HCT116 (cell line): ENCODE measurements around the gene MRPS5.

ENCODE experiments used
- EZH2 ChIP-seq: fragments of 200-600 bp; sonication (generic); IDR thresholded peaks from 2 replicates; pipeline ENCODE4 v1.6.1; 2017; ENCODE audit warnings: antibody characterized with exemption, mixed run types
- FOSL1 ChIP-seq: IDR thresholded peaks from 2 replicates; pipeline ENCODE4 v1.6.1; 2012; ENCODE audit warnings: low read depth
- JUND ChIP-seq: IDR thresholded peaks from 2 replicates; pipeline ENCODE4 v1.6.1; 2012
- POLR2A ChIP-seq: IDR thresholded peaks from 2 replicates; pipeline ENCODE4 v1.7.0; 2011; ENCODE audit warnings: borderline replicate concordance; ENCODE audit not compliant: insufficient read depth, insufficient read length; ENCODE audit errors: extremely low read depth
- POLR2AphosphoS5 ChIP-seq: IDR thresholded peaks from 2 replicates; pipeline ENCODE4 v1.6.1; 2011; ENCODE audit warnings: mild to moderate bottlenecking, low read depth, low read length, moderate library complexity
- SRF ChIP-seq: IDR thresholded peaks from 2 replicates; pipeline ENCODE4 v1.6.1; 2012; ENCODE audit warnings: low read depth
- TCF7L2 ChIP-seq: IDR thresholded peaks from 2 replicates; pipeline ENCODE4 v1.7.0; 2011; ENCODE audit warnings: borderline replicate concordance, inconsistent platforms; ENCODE audit not compliant: insufficient read depth, insufficient read length; ENCODE audit errors: extremely low read depth
- YY1 ChIP-seq: IDR thresholded peaks from 2 replicates; pipeline ENCODE4 v1.6.1; 2011; ENCODE audit warnings: low read length, low read depth, moderate library complexity, mild to moderate bottlenecking; ENCODE audit not compliant: insufficient replicate concordance; ENCODE audit errors: extremely low read depth
- ZFX ChIP-seq: fragments of 450-650 bp; IDR thresholded peaks from 2 replicates; pipeline ENCODE4 v1.6.1; 2017
- ZNF274 ChIP-seq: fragments of 200-500 bp; sonication (Bioruptor generic); IDR thresholded peaks from 2 replicates; pipeline ENCODE4 v1.6.1; 2014; ENCODE audit warnings: mild to moderate bottlenecking, low read depth, low read length, inconsistent platforms
- TF ChIP-seq, protein P1 (sequence below), 3 experiments: fragments of 200-600 bp in 1 of 3; sonication (generic) in 1 of 3; IDR thresholded peaks in 2 of 3; conservative IDR thresholded peaks in 1 of 3; 2 replicates each; pipeline ENCODE4 v1.5.1; 2012 to 2017; ENCODE audit warnings: low read depth in 2 of 3, low read length in 2 of 3, antibody characterized with exemption in 1 of 3, borderline replicate concordance in 1 of 3, control low read depth in 1 of 3, mild to moderate bottlenecking in 1 of 3, mixed read lengths in 1 of 3, mixed run types in 1 of 3, moderate library complexity in 1 of 3; ENCODE audit not compliant: insufficient read depth in 1 of 3
- TF ChIP-seq, protein P2 (sequence below): IDR thresholded peaks from 2 replicates; pipeline ENCODE4 v1.6.1; 2011; ENCODE audit warnings: mild to moderate bottlenecking, low read length, moderate library complexity; ENCODE audit not compliant: insufficient replicate concordance; ENCODE audit errors: extremely low read depth
- TF ChIP-seq, protein P3 (sequence below): IDR thresholded peaks from 2 replicates; pipeline ENCODE4 v1.6.1; 2012
- TF ChIP-seq, protein P4 (sequence below): IDR thresholded peaks from 2 replicates; pipeline ENCODE4 v1.6.1; 2012

DNA sequence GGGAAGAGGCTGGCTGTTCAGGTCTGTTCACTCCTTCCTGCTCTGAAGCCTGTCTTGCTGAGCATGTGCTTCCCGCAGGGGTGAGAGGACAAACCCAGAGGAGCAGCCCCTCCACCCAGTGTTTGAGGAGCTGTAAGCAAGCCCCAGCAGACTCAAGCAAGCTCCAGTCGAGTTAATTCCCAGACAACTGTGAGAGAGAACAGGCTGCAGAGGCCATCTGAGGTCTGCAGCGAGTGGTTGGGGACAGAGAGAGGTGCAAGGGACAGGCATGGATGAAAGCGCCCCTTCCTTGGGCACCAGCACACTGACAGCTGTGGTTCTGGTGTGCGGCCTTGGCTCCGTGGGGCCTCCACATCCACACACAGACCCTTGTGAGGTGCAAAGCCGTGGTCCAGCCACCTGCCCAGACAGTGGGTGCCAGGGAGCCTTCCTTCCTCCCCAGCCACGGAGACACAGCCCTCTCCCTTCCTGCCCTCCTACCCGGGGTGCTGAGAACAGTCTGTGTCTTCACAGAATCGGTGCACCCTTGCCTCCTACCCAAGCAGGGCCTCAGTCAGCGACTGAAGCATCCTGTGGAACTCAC is 59.9 kb downstream of the MRPS5 start:
- TF ChIP-seq, protein P1, sequence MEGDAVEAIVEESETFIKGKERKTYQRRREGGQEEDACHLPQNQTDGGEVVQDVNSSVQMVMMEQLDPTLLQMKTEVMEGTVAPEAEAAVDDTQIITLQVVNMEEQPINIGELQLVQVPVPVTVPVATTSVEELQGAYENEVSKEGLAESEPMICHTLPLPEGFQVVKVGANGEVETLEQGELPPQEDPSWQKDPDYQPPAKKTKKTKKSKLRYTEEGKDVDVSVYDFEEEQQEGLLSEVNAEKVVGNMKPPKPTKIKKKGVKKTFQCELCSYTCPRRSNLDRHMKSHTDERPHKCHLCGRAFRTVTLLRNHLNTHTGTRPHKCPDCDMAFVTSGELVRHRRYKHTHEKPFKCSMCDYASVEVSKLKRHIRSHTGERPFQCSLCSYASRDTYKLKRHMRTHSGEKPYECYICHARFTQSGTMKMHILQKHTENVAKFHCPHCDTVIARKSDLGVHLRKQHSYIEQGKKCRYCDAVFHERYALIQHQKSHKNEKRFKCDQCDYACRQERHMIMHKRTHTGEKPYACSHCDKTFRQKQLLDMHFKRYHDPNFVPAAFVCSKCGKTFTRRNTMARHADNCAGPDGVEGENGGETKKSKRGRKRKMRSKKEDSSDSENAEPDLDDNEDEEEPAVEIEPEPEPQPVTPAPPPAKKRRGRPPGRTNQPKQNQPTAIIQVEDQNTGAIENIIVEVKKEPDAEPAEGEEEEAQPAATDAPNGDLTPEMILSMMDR (IDR thresholded peaks at IDR 0.05 in 2 of 3, conservative IDR thresholded peaks at IDR 0.05 in 1 of 3; ENCODE audit: borderline replicate concordance in 1 of 3, insufficient read depth in 1 of 3, low read depth in 2 of 3, low read length in 2 of 3) = no peak
- TF ChIP-seq POLR2AphosphoS5 = no peak
- no peak for TF ChIP-seq POLR2A
- no peak for TF ChIP-seq TCF7L2
- TF ChIP-seq, protein P2, sequence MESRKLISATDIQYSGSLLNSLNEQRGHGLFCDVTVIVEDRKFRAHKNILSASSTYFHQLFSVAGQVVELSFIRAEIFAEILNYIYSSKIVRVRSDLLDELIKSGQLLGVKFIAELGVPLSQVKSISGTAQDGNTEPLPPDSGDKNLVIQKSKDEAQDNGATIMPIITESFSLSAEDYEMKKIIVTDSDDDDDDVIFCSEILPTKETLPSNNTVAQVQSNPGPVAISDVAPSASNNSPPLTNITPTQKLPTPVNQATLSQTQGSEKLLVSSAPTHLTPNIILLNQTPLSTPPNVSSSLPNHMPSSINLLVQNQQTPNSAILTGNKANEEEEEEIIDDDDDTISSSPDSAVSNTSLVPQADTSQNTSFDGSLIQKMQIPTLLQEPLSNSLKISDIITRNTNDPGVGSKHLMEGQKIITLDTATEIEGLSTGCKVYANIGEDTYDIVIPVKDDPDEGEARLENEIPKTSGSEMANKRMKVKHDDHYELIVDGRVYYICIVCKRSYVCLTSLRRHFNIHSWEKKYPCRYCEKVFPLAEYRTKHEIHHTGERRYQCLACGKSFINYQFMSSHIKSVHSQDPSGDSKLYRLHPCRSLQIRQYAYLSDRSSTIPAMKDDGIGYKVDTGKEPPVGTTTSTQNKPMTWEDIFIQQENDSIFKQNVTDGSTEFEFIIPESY = no peak
- no peak for TF ChIP-seq JUND
- TF ChIP-seq SRF = no peak
- TF ChIP-seq, protein P3, sequence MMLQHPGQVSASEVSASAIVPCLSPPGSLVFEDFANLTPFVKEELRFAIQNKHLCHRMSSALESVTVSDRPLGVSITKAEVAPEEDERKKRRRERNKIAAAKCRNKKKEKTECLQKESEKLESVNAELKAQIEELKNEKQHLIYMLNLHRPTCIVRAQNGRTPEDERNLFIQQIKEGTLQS = no peak
- no peak for TF ChIP-seq FOSL1
- TF ChIP-seq, protein P4, sequence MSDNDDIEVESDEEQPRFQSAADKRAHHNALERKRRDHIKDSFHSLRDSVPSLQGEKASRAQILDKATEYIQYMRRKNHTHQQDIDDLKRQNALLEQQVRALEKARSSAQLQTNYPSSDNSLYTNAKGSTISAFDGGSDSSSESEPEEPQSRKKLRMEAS = no peak
- TF ChIP-seq ZFX = no peak
- TF ChIP-seq ZNF274 = no peak
- no peak for TF ChIP-seq YY1
- no peak for TF ChIP-seq EZH2
